Loucy (cell line): ENCODE data around the gene TCEAL2.

Experiments used
- CTCF ChIP-seq: fragments of 200-600 bp; sonication (generic); conservative IDR thresholded peaks from 2 replicates; pipeline ENCODE4 v1.5.1; 2014; ENCODE audit warnings: mild to moderate bottlenecking, antibody characterized with exemption, low read length
- EZH2phosphoT487 ChIP-seq: fragments of 200-600 bp; IDR thresholded peaks from 2 replicates; pipeline ENCODE4 v1.6.1; 2018; ENCODE audit warnings: antibody characterized with exemption, mild to moderate bottlenecking, moderate library complexity, borderline replicate concordance

GRCh38 chrX:102077426-102077825, 48.1 kb upstream of the TCEAL2 start:
- TF ChIP-seq CTCF (no peak), EZH2phosphoT487 (no peak)
